WTC11 (cell line): Measurements from ENCODE around the gene USP43. TPM values are rescaled to one million over a fixed set of nuclear protein-coding genes. Genes with fewer than 3 reads are reported as not detected.

Experiments used
- ATAC-seq: fragments of 200-7000 bp; cut with Tn5 transposase; 2 replicates; pipeline ENCODE4 v1.10.0; 2021; ENCODE audit warnings: mild to moderate bottlenecking, moderate library complexity
- CTCF ChIA-PET: fragments of 300-600 bp; sonication (Branson Sonifier 250); formaldehyde crosslinking; loops from one replicate; lab custom pipeline; 2021; ENCODE audit warnings: antibody characterized with exemption; lab: Charles Lee
- POLR2A ChIA-PET: fragments of 350-600 bp; sonication (Branson Sonifier 250); formaldehyde crosslinking; loops from one replicate; lab custom pipeline; 2021; ENCODE audit warnings: antibody characterized with exemption; lab: Charles Lee
- DNase-seq: peaks from one replicate; pipeline ENCODE4 v3.0.0; 2021; ENCODE audit warnings: low spot score
- H3K27ac Mint-ChIP-seq: 2 replicates; pipeline ENCODE4 v1.8.0; 2021; ENCODE audit warnings: mixed read lengths
- H3K27me3 Mint-ChIP-seq: 2 replicates; pipeline ENCODE4 v1.8.0; 2021; ENCODE audit warnings: low read depth, mild to moderate bottlenecking, moderate library complexity, mixed read lengths
- H3K36me3 Mint-ChIP-seq: 2 replicates; pipeline ENCODE4 v1.8.0; 2021; ENCODE audit warnings: mixed read lengths
- H3K4me1 Mint-ChIP-seq: 2 replicates; pipeline ENCODE4 v1.8.0; 2022; ENCODE audit warnings: mixed read lengths
- H3K4me3 Mint-ChIP-seq: 2 replicates; pipeline ENCODE4 v1.8.0; 2021; ENCODE audit warnings: mild to moderate bottlenecking, moderate library complexity, mixed read lengths
- H3K9me3 Mint-ChIP-seq: 2 replicates; pipeline ENCODE4 v1.8.0; 2021; ENCODE audit warnings: mixed read lengths
- ATF1 ChIP-seq: sonication (generic); formaldehyde crosslinking; IDR thresholded peaks from 2 replicates; pipeline ENCODE4 v1.8.1; 2023; ENCODE audit warnings: mild to moderate bottlenecking, moderate library complexity, missing genetic modification reagents
- GABPB1 ChIP-seq: sonication (generic); formaldehyde crosslinking; IDR thresholded peaks from 2 replicates; pipeline ENCODE4 v1.8.1; 2023; ENCODE audit warnings: mild to moderate bottlenecking, missing genetic modification reagents
- RORB ChIP-seq: fragments of 250-450 bp; sonication (Bioruptor Pico); IDR thresholded peaks from 2 replicates; pipeline ENCODE4 v1.9.0; 2021; ENCODE audit warnings: mild to moderate bottlenecking
- USF2 ChIP-seq: sonication (generic); formaldehyde crosslinking; IDR thresholded peaks from 2 replicates; pipeline ENCODE4 v1.8.1; 2023; ENCODE audit warnings: mild to moderate bottlenecking, missing genetic modification reagents, moderate library complexity
- total RNA-seq: library from RNA; stranded (reverse); gene quantifications from 3 replicates; pipeline ENCODE4 v1.2.3, GENCODE V29; 2021

Gene USP43
- total RNA-seq, 1 experiment from 2014 or later, result 8.6 TPM

- Mint-ChIP-seq H3K27ac (no peak overlapping the region), H3K27me3 (no peaks in the 10 kb centered on the region; the same call in 1 of the 2 replicates)
- TF ChIP-seq USF2 (CRISPR knock-in tag), result no peak
- TF ChIP-seq GABPB1 (CRISPR knock-in tag), result no peak
- TF ChIP-seq ATF1, result no peak
- TF ChIP-seq RORB (CRISPR knock-in tag), result no peak
- TF ChIP-seq, all 79 proteins: peak for 0
- Mint-ChIP-seq H3K4me1 (peaks cover 11% of the 10 kb centered on the region), H3K36me3 (peaks cover 11% of the 10 kb centered on the region), H3K4me3 (no peak overlapping the region), H3K9me3 (peaks cover 14% of the 10 kb centered on the region)
- ATAC-seq (no peak), DNase-seq (no peak)
- POLR2A ChIA-PET, result no interaction called here
- CTCF ChIA-PET, result no interaction called here
Measured at GRCh38 chr17:9776911-9777310, 131.6 kb downstream of the USP43 start.

Other genes starting within 250 kb of the USP43 start
- gene STX8, start 69.7 kb upstream of the USP43 start, total RNA-seq, result 39.9 to 55.6 TPM (median 52.8 TPM) in 3 replicates
- not detected in 3 replicates for gene CFAP52, start 68.9 kb upstream of the USP43 start, total RNA-seq
- not detected in 3 replicates for gene DHRS7C, start 146.1 kb downstream of the USP43 start, total RNA-seq
- not detected in 3 replicates for gene GSG1L2, start 176.6 kb downstream of the USP43 start, total RNA-seq
- not detected in 3 replicates for gene GLP2R, start 180.4 kb downstream of the USP43 start, total RNA-seq